GM12801 (cell line): ENCODE data around the gene EIF2S2.

Source experiments
- CTCF ChIP-seq: IDR thresholded peaks from one replicate; pipeline ENCODE4 v1.5.1; 2011; ENCODE audit warnings: control low read depth; ENCODE audit not compliant: insufficient read length; ENCODE audit errors: extremely low read depth

EIF2S2 gene

GRCh38 chr20:34047010-34047687 is 64.9 kb downstream of the EIF2S2 start:
- TF ChIP-seq CTCF: no peak

GRCh38 chr20:34045930-34046725 is 65.9 kb downstream of the EIF2S2 start:
- TF ChIP-seq CTCF: no peak

GRCh38 chr20:34045294-34045693 is 66.7 kb downstream of the EIF2S2 start:
- no peak for TF ChIP-seq CTCF

GRCh38 chr20:34043025-34043424 is 69.0 kb downstream of the EIF2S2 start:
- no peak for TF ChIP-seq CTCF

- TF ChIP-seq CTCF: no peak
These were observed 69.8 kb downstream of the EIF2S2 start for GRCh38 chr20:34042262-34042661.

- no peak for TF ChIP-seq CTCF
These were observed 70.8 kb downstream of the EIF2S2 start for GRCh38 chr20:34041226-34041625.

GRCh38 chr20:34040300-34040995 is 71.6 kb downstream of the EIF2S2 start:
- no peak for TF ChIP-seq CTCF
